LoVo (cell line): ENCODE data around the gene FBLN2.
"Not testable (repeated sequence)": the region's sequence is repeated elsewhere in the genome, so short reads cannot be mapped to it uniquely, and the experiment has no call there.

ENCODE experiments used
- DNase-seq: peaks from one replicate; pipeline ENCODE4 v3.0.0-alpha.2; 2016; ENCODE audit warnings: low spot score

The FBLN2 gene

GRCh38 chr3:13549623-13550422 is 898 bp downstream of the FBLN2 start:
- DNase-seq: no peak

- DNase-seq: no peak
These were observed 1.4 kb downstream of the FBLN2 start for GRCh38 chr3:13550423-13550690.

- DNase-seq: no peak
These were observed 2.0 kb downstream of the FBLN2 start for GRCh38 chr3:13550791-13551360.

- no peak for DNase-seq
These were observed 4.1 kb downstream of the FBLN2 start for GRCh38 chr3:13552857-13553652.

- DNase-seq: no peak
These were observed 4.8 kb downstream of the FBLN2 start for GRCh38 chr3:13553686-13554085.

GRCh38 chr3:13555753-13556152 is 6.8 kb downstream of the FBLN2 start:
- no peak for DNase-seq

- DNase-seq: no peak
These were observed 7.3 kb downstream of the FBLN2 start for GRCh38 chr3:13556207-13556606.

GRCh38 chr3:13556917-13557316 is 8.0 kb downstream of the FBLN2 start:
- no peak for DNase-seq

GRCh38 chr3:13557417-13557816 is 8.5 kb downstream of the FBLN2 start:
- no peak for DNase-seq

GRCh38 chr3:13557926-13558325 is 9.0 kb downstream of the FBLN2 start:
- no peak for DNase-seq

- no peak for DNase-seq
These were observed 9.7 kb downstream of the FBLN2 start for GRCh38 chr3:13558651-13559050.

- DNase-seq: no peak
These were observed 11.0 kb downstream of the FBLN2 start for GRCh38 chr3:13559764-13560525.

GRCh38 chr3:13561376-13561775 is 12.5 kb downstream of the FBLN2 start:
- no peak for DNase-seq

GRCh38 chr3:13561967-13562366 is 13.0 kb downstream of the FBLN2 start:
- no peak for DNase-seq

- not testable (repeated sequence) for DNase-seq
These were observed 13.5 kb downstream of the FBLN2 start for GRCh38 chr3:13562421-13562820.

- DNase-seq: no peak
These were observed 14.4 kb downstream of the FBLN2 start for GRCh38 chr3:13563321-13563720.

- no peak for DNase-seq
These were observed 15.0 kb downstream of the FBLN2 start for GRCh38 chr3:13563911-13564310.

- DNase-seq: no peak
These were observed 16.0 kb downstream of the FBLN2 start for GRCh38 chr3:13564751-13565560.

- no peak for DNase-seq
These were observed 16.9 kb downstream of the FBLN2 start for GRCh38 chr3:13565581-13566452.

- no peak for DNase-seq
These were observed 17.5 kb downstream of the FBLN2 start for GRCh38 chr3:13566453-13566748.

- DNase-seq: no peak
These were observed 17.9 kb downstream of the FBLN2 start for GRCh38 chr3:13566769-13567310.
